ENCODE data around the gene CHADL.

GRCh38 chr22:41238570-41239442 lies 1.9 kb downstream of the CHADL start:
- TF ChIP-seq EZH2 (IDR thresholded peaks at IDR 0.05) (no peak), POLR2AphosphoS5 (IDR thresholded peaks at IDR 0.05; ENCODE audit: borderline replicate concordance, low read depth, low read length) (no peak), FOXP2 (optimal IDR thresholded peaks at IDR 0.05; ENCODE audit: control extremely low read depth, extremely low read length, insufficient read depth) (no peak)

Data from SK-N-MC (cell line).